GM21526 (cell line): ENCODE results near the gene PPA1.
"Not testable (repeated sequence)": the region's sequence is repeated elsewhere in the genome, so short reads cannot be mapped to it uniquely, and the experiment has no call there.

Experiments used
- ATAC-seq: cut with Tn5 transposase; IDR thresholded peaks from one replicate; pipeline ENCODE4 v1.9.1; 2021; ENCODE audit warnings: moderate library complexity; ENCODE audit not compliant: unreplicated experiment, low FRiP score

The PPA1 gene

GRCh38 chr10:70222340-70222794 lies 10.9 kb downstream of the PPA1 start:
- ATAC-seq = no peak

DNA sequence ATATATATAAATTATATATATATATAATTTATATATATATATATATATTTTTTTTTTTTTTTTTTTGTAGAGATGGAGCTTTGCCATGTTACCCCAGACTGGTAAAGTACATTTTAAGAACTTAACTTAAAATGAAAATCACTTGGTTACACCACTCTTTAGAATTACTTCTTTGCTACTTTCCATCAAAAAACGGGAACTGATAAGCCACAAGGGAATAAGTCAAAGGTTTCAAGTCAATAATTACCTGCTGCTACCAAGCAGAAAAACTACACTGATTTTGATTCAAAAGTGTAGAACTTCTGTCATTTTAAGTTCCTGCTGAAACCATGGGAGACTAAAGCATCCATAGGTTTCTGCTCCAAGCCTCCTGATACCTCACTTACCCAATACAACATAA lies 12.2 kb downstream of the PPA1 start:
- ATAC-seq = no peak

DNA sequence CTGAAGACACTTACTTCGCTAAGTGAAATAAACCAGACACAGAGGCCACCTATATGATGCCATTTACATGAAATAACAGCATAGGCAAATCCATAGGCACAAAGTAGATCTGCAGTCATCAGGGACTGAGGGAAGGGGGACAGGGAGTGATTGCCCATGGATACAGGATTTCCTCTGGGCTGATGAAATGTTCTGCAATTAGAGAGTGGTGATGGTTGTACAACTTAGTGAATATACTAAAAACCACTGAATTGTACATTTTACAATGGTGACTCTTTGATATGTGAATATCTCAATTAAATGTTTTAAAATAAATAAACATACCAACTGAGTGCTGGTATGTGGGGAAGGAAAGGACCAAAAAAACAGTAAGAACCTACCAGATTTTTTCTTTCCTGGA lies 20.4 kb downstream of the PPA1 start:
- ATAC-seq = no peak

GRCh38 chr10:70212277-70212676 lies 21.0 kb downstream of the PPA1 start:
- no peak for ATAC-seq

DNA sequence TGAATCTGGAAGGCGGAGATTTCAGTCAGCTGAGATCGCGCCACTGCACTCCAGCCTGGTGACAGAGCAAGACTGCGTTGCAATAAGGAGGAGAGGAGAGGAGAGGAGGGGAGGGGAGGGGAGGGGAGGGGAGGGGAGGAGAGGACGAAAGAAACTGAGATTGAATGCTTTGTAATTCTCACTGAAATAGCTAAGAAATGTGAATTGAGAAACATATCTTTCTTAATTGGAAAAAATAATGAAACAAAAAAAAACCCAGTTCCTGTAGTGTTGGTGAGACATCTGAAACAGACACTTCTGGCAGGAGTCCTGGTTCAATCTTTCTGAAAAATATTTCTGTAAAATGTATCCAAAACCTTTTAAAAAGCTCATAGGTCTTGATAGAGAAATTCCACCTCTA lies 26.5 kb downstream of the PPA1 start:
- ATAC-seq = no peak

GRCh38 chr10:70201105-70201504 lies 32.1 kb downstream of the PPA1 start:
- no peak for ATAC-seq

DNA sequence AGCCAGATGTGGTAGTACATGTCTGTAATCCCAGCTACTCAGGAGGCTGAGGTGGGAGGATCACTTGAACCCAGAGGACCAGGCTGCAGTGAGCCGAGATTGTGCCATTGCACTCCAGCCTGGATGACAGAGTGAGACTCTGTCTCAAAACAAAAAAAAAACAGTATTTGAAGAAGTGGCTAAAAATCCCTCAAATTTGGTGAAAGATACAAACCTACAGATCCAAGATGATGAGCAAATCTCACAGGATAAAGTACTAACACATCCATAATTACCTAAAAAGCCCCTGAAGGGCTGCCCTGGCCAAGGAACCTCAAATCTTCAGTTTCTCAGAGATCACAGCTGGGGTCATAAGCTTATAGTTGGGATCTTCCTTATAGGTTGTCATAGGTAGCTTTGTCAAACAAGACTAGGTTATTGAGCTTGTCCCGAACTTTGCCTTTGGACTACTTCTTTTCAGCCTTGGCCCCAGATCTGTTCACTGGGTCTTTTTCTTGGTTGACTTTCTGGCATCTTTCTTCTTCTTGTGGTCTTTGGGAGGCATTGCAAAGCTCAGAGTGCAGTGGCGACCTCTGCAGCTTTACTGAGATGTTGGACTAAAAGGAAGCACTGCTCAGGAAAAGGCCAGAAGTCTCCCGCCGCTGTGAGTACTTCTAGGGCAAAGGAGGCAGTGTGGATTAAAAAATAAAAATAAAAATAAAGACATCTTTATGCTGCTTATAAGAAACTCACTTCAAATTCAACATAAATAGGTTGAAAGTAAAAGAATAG lies 34.3 kb downstream of the PPA1 start:
- ATAC-seq = no peak

GRCh38 chr10:70197235-70197945 lies 35.8 kb downstream of the PPA1 start:
- ATAC-seq = no peak

GRCh38 chr10:70193391-70193844 lies 39.8 kb downstream of the PPA1 start:
- ATAC-seq = no peak

GRCh38 chr10:70192326-70192968 lies 40.8 kb downstream of the PPA1 start:
- no peak for ATAC-seq

- ATAC-seq = no peak
Observed at GRCh38 chr10:70191972-70192305, 41.3 kb downstream of the PPA1 start.

- ATAC-seq = no peak
Observed at GRCh38 chr10:70191161-70191971, 41.9 kb downstream of the PPA1 start.

GRCh38 chr10:70190581-70190980 lies 42.6 kb downstream of the PPA1 start:
- no peak for ATAC-seq

DNA sequence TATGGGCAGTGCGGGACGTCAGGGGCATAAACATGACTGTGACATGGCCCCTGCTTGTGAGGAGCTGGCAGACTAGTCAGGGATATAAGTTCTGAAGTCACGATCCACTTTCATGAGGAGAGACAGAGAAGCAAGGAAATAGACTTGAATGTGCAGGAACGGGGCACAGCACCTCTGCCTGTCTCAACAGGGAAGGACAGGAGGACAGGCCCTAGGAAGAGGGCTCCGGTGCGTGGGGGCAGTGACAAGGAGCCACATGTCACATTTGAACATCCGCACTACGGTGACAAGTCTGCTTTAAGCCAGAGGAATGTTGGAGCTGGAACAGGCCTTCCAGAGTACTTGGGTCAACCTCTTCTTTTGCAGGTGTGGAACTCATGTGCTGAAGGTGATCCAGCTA lies 43.1 kb downstream of the PPA1 start:
- ATAC-seq = no peak

GRCh38 chr10:70188768-70189167 lies 44.5 kb downstream of the PPA1 start:
- no peak for ATAC-seq

- ATAC-seq = no peak
Observed at GRCh38 chr10:70186571-70186970, 46.7 kb downstream of the PPA1 start.

- no peak for ATAC-seq
Observed at GRCh38 chr10:70186090-70186489, 47.1 kb downstream of the PPA1 start.

- no peak for ATAC-seq
Observed at GRCh38 chr10:70183304-70183703, 49.9 kb downstream of the PPA1 start.

DNA sequence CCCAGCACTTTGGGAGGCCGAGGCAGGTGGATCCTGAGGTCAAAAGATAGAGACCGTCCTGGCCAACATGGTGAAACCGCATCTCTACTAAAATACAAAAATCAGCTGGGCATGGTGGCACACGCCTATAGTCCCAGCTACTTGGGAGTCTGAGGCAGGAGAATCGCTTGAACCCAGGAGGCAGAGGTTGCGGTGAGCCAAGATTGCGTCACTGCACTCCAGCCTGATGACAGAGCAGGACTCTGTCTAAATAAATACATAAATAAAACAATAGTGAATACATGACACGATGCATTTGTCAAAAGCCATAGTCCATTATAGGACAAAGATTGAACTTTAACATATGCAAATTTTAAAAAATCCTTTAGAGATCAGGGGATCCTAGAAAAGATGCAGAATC lies 54.0 kb downstream of the PPA1 start:
- ATAC-seq = not testable (repeated sequence)

DNA sequence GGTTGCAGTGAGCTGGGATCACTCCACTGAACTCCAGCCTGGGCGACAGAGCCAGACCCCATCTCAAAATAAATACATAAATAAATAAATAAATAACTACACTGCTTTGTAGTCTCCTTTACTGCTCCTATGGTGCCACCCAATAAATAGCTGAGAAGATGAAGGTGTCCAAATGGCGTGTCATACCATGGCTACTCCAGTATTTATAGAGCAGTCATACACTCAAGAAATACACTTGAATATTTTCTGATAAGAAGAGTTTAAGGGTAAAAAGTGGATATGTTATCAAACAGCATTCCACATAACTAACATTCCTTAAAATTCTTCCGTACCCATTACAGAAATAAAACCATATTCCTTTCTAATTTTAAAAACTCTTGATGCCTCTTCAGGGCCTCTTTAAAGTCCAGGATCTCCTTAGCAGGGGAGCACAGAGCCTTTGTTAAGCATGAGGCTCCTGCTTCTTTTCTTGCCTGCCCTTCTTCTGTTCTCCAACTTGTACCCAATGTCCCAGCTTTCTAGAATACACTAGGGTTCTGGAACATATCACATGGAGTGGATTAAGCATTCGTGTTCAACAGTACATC lies 55.0 kb downstream of the PPA1 start:
- ATAC-seq = no peak
